SK-N-SH treated with all-trans-retinoic acid at 6 μM for 48 hours (cell line): ENCODE results near the gene MAPKAPK5.

Experiments
- ATAC-seq: fragments of 200-7000 bp; cut with Tn5 transposase; 3 replicates; pipeline ENCODE4 v1.9.1; 2020; ENCODE audit warnings: mild to moderate bottlenecking, moderate library complexity
- ARNTL ChIP-seq: fragments of 450-650 bp; formaldehyde crosslinking; IDR thresholded peaks from 2 replicates; pipeline ENCODE4 v1.5.0; 2020; ENCODE audit warnings: low read depth, mild to moderate bottlenecking, moderate library complexity, borderline replicate concordance
- BACH2 ChIP-seq: fragments of 250-450 bp; sonication (Bioruptor Pico); IDR thresholded peaks from 2 replicates; pipeline ENCODE4 v1.9.0; 2021; ENCODE audit warnings: mild to moderate bottlenecking, borderline replicate concordance
- CREB5 ChIP-seq: fragments of 250-450 bp; sonication (Bioruptor Pico); IDR thresholded peaks from 2 replicates; pipeline ENCODE4 v1.5.1; 2020; ENCODE audit warnings: low read depth, mild to moderate bottlenecking, moderate library complexity
- ESRRG ChIP-seq: fragments of 250-450 bp; sonication (Bioruptor Pico); IDR thresholded peaks from 2 replicates; pipeline ENCODE4 v1.6.1; 2021; ENCODE audit warnings: mild to moderate bottlenecking
- GLIS3 ChIP-seq: fragments of 250-450 bp; sonication (Bioruptor Pico); IDR thresholded peaks from 2 replicates; pipeline ENCODE4 v1.5.0; 2020; ENCODE audit warnings: mild to moderate bottlenecking, moderate library complexity
- OSR1 ChIP-seq: fragments of 250-450 bp; sonication (Bioruptor Pico); IDR thresholded peaks from 2 replicates; pipeline ENCODE4 v1.8.0; 2022; ENCODE audit warnings: moderate library complexity, mild to moderate bottlenecking, inconsistent platforms
- PATZ1 ChIP-seq: fragments of 250-450 bp; sonication (Bioruptor Pico); IDR thresholded peaks from 2 replicates; pipeline ENCODE4 v1.8.0; 2020; ENCODE audit warnings: mild to moderate bottlenecking, moderate library complexity, borderline replicate concordance
- PPARA ChIP-seq: fragments of 250-450 bp; sonication (Bioruptor Pico); IDR thresholded peaks from 2 replicates; pipeline ENCODE4 v1.5.0; 2020; ENCODE audit warnings: mild to moderate bottlenecking, borderline replicate concordance
- TCF4 ChIP-seq: fragments of 250-450 bp; sonication (Bioruptor Pico); IDR thresholded peaks from 2 replicates; pipeline ENCODE4 v1.8.0; 2021; ENCODE audit warnings: mild to moderate bottlenecking, moderate library complexity, borderline replicate concordance
- TOX ChIP-seq: fragments of 250-450 bp; sonication (Bioruptor Pico); IDR thresholded peaks from 2 replicates; pipeline ENCODE4 v1.8.0; 2021; ENCODE audit warnings: mild to moderate bottlenecking, moderate library complexity, borderline replicate concordance
- TSHZ2 ChIP-seq: fragments of 250-450 bp; sonication (Bioruptor Pico); IDR thresholded peaks from 2 replicates; pipeline ENCODE4 v1.5.0; 2020; ENCODE audit warnings: mild to moderate bottlenecking, moderate library complexity
- ZC3H10 ChIP-seq: fragments of 250-450 bp; sonication (Bioruptor Pico); IDR thresholded peaks from 2 replicates; pipeline ENCODE4 v1.5.1; 2021; ENCODE audit warnings: mild to moderate bottlenecking, moderate library complexity
- ZFP3 ChIP-seq: fragments of 250-450 bp; sonication (Bioruptor Pico); IDR thresholded peaks from 2 replicates; pipeline ENCODE4 v1.5.0; 2020; ENCODE audit warnings: mild to moderate bottlenecking, moderate library complexity
- ZFP30 ChIP-seq: fragments of 450-650 bp; formaldehyde crosslinking; IDR thresholded peaks from 2 replicates; pipeline ENCODE4 v1.5.0; 2022; ENCODE audit warnings: mild to moderate bottlenecking, moderate library complexity
- ZNF565 ChIP-seq: fragments of 450-650 bp; formaldehyde crosslinking; conservative IDR thresholded peaks from 2 replicates; pipeline ENCODE4 v1.5.0; 2020; ENCODE audit warnings: low read depth, mild to moderate bottlenecking, moderate library complexity
- ZNF70 ChIP-seq: fragments of 450-650 bp; formaldehyde crosslinking; IDR thresholded peaks from 2 replicates; pipeline ENCODE4 v1.5.0; 2020; ENCODE audit warnings: mild to moderate bottlenecking, moderate library complexity
- ZNF8 ChIP-seq: fragments of 450-650 bp; formaldehyde crosslinking; IDR thresholded peaks from 2 replicates; pipeline ENCODE4 v1.5.0; 2020; ENCODE audit warnings: mild to moderate bottlenecking, moderate library complexity
- TF ChIP-seq, protein P1 (sequence below): fragments of 250-450 bp; sonication (Bioruptor Pico); IDR thresholded peaks from 2 replicates; pipeline ENCODE4 v1.5.1; 2021; ENCODE audit warnings: mild to moderate bottlenecking, moderate library complexity

Gene MAPKAPK5

GRCh38 chr12:111869671-111870070 is 27.6 kb downstream of the MAPKAPK5 start:
- no peak for ATAC-seq
- TF ChIP-seq BACH2 (CRISPR knock-in tag): no peak
- TF ChIP-seq TSHZ2 (CRISPR knock-in tag): no peak
- TF ChIP-seq PPARA (CRISPR knock-in tag): no peak
- no peak for TF ChIP-seq TOX
- no peak for TF ChIP-seq CREB5
- TF ChIP-seq ARNTL (CRISPR knock-in tag): no peak
- TF ChIP-seq ZC3H10 (CRISPR knock-in tag): no peak
- TF ChIP-seq, protein P1, sequence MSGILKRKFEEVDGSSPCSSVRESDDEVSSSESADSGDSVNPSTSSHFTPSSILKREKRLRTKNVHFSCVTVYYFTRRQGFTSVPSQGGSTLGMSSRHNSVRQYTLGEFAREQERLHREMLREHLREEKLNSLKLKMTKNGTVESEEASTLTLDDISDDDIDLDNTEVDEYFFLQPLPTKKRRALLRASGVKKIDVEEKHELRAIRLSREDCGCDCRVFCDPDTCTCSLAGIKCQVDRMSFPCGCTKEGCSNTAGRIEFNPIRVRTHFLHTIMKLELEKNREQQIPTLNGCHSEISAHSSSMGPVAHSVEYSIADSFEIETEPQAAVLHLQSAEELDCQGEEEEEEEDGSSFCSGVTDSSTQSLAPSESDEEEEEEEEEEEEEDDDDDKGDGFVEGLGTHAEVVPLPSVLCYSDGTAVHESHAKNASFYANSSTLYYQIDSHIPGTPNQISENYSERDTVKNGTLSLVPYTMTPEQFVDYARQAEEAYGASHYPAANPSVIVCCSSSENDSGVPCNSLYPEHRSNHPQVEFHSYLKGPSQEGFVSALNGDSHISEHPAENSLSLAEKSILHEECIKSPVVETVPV (CRISPR knock-in tag): no peak
- TF ChIP-seq ZFP30 (CRISPR knock-in tag): no peak
- no peak for TF ChIP-seq GLIS3 (CRISPR knock-in tag)
- TF ChIP-seq OSR1 (CRISPR knock-in tag): no peak
- TF ChIP-seq ZNF70 (CRISPR knock-in tag): no peak

DNA sequence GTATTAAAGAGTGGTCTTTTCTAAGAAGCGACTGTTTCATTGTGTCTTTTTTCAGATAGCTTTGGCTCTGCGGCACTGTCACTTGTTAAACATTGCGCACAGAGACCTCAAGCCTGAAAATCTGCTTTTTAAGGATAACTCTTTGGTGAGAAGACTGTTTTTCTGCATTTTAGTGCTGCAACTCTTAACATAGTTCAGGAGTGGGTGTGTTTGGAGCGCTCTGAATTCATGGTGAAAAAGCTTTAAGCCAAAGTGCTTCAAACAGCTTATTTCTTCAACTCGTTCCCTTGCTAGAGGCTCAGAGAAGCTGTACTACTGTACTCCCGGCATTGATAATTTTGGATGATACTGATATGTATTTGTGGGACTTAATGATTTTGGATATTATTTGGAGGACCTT is 28.2 kb downstream of the MAPKAPK5 start:
- ATAC-seq: no peak
- TF ChIP-seq, protein P1 (CRISPR knock-in tag): no peak
- TF ChIP-seq ZNF8 (CRISPR knock-in tag) (no peak), ESRRG (no peak), TCF4 (no peak), ZFP3 (CRISPR knock-in tag) (no peak), BACH2 (CRISPR knock-in tag) (no peak), OSR1 (CRISPR knock-in tag) (no peak), GLIS3 (CRISPR knock-in tag) (no peak), PPARA (CRISPR knock-in tag) (no peak)
- TF ChIP-seq, all 23 proteins: peak for 0

GRCh38 chr12:111870706-111871105 is 28.7 kb downstream of the MAPKAPK5 start:
- no peak for ATAC-seq

More at GRCh38 chr12:111870706-111871105, 28.7 kb downstream of the MAPKAPK5 start:
- no peak for TF ChIP-seq ZC3H10 (CRISPR knock-in tag)
- TF ChIP-seq PATZ1 (CRISPR knock-in tag): no peak
- TF ChIP-seq TSHZ2 (CRISPR knock-in tag): no peak
- TF ChIP-seq ZNF565: no peak
- TF ChIP-seq GLIS3 (CRISPR knock-in tag): no peak
- TF ChIP-seq BACH2 (CRISPR knock-in tag): no peak
